ENCODE results near the gene OR52N5.

DNA sequence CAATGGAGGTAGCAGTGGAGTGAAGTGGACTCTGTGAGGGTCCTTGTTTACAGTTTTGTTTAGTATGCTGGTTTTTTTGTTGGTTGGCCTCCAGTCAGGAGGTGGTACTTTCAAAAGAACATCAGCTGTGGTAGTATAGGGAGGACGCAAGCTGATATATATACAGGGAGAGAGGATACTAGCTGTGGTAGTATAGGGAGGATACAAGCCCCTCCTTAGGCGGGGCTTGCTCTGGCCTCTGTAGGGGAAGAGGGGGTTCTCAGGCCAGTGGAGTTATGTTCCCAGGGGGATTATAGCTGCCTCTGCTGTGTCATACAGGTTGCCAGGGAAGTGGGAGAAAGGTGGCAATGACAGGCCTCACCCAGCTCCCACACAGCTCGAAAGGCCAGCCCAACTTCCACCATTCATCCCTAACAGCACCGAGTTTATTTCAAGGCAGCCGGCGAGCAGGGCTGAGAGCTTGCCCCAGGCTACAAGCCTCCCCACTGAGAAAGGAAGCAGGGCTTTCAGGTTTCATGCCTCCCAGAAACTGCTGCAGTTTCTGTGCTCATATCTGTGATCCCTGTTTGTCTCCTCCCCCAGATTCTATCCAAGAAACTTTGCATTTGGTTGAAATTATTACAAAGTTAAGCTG, 48.2 kb upstream of the OR52N5 start:
- TF ChIP-seq, protein P1, sequence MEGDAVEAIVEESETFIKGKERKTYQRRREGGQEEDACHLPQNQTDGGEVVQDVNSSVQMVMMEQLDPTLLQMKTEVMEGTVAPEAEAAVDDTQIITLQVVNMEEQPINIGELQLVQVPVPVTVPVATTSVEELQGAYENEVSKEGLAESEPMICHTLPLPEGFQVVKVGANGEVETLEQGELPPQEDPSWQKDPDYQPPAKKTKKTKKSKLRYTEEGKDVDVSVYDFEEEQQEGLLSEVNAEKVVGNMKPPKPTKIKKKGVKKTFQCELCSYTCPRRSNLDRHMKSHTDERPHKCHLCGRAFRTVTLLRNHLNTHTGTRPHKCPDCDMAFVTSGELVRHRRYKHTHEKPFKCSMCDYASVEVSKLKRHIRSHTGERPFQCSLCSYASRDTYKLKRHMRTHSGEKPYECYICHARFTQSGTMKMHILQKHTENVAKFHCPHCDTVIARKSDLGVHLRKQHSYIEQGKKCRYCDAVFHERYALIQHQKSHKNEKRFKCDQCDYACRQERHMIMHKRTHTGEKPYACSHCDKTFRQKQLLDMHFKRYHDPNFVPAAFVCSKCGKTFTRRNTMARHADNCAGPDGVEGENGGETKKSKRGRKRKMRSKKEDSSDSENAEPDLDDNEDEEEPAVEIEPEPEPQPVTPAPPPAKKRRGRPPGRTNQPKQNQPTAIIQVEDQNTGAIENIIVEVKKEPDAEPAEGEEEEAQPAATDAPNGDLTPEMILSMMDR (IDR thresholded peaks at IDR 0.05), result no peak
- TF ChIP-seq ERG (CRISPR knock-in tag; IDR thresholded peaks at IDR 0.05) (no peak), E2F1 (CRISPR knock-in tag; IDR thresholded peaks at IDR 0.05) (no peak), TCF7 (CRISPR knock-in tag; IDR thresholded peaks at IDR 0.05; ENCODE audit: low read depth) (no peak), ETV6 (CRISPR knock-in tag; IDR thresholded peaks at IDR 0.05) (no peak)
- TF ChIP-seq, protein P2, sequence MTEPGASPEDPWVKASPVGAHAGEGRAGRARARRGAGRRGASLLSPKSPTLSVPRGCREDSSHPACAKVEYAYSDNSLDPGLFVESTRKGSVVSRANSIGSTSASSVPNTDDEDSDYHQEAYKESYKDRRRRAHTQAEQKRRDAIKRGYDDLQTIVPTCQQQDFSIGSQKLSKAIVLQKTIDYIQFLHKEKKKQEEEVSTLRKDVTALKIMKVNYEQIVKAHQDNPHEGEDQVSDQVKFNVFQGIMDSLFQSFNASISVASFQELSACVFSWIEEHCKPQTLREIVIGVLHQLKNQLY (CRISPR knock-in tag; IDR thresholded peaks at IDR 0.05), result no peak

Data from WTC11 (cell line).